Astrocyte (in vitro differentiated cells and primary cell): ENCODE results near the gene VASH2.

Experiments
- EZH2 ChIP-seq: IDR thresholded peaks from 2 replicates; pipeline ENCODE4 v1.6.1; 2012; ENCODE audit warnings: mild to moderate bottlenecking, low read length, inconsistent platforms; ENCODE audit not compliant: insufficient read depth
- TF ChIP-seq, protein P1 (sequence below): IDR thresholded peaks from 2 replicates; pipeline ENCODE4 v1.5.1; 2011; ENCODE audit warnings: low read depth, mild to moderate bottlenecking, inconsistent platforms, low read length, moderate library complexity; ENCODE audit not compliant: insufficient read depth

DNA sequence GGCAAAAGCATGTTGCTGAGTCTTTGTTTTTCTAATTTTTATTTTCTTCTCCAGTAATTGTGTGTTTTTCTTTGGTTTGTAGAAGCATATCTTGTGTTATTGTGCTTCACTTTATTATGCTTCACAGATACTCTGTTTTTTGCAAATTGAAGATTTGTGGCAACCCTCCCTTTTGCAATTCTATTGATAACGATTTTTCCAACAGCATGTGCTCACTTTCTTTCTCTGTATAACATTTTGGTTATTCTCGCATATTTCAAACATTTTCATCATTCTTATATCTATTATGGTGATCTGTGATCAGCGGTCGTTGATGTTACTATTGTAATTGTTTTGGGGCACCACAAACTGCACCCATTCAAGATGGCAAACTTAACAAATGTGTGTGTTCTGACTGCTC is 69.1 kb downstream of the VASH2 start:
- TF ChIP-seq, protein P1, sequence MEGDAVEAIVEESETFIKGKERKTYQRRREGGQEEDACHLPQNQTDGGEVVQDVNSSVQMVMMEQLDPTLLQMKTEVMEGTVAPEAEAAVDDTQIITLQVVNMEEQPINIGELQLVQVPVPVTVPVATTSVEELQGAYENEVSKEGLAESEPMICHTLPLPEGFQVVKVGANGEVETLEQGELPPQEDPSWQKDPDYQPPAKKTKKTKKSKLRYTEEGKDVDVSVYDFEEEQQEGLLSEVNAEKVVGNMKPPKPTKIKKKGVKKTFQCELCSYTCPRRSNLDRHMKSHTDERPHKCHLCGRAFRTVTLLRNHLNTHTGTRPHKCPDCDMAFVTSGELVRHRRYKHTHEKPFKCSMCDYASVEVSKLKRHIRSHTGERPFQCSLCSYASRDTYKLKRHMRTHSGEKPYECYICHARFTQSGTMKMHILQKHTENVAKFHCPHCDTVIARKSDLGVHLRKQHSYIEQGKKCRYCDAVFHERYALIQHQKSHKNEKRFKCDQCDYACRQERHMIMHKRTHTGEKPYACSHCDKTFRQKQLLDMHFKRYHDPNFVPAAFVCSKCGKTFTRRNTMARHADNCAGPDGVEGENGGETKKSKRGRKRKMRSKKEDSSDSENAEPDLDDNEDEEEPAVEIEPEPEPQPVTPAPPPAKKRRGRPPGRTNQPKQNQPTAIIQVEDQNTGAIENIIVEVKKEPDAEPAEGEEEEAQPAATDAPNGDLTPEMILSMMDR: no peak
- TF ChIP-seq EZH2: no peak
